HL-60 (cell line): ENCODE results near the gene TACC2.

Experiments
- CTCF ChIP-seq: IDR thresholded peaks from one replicate; pipeline ENCODE4 v1.5.1; 2011; ENCODE audit warnings: low read length, control low read depth, inconsistent platforms; ENCODE audit not compliant: insufficient read depth
- GABPA ChIP-seq: IDR thresholded peaks from 2 replicates; pipeline ENCODE4 v1.6.1; 2012; ENCODE audit warnings: low read depth
- POLR2AphosphoS5 ChIP-seq: IDR thresholded peaks from 2 replicates; pipeline ENCODE4 v1.6.1; 2012; ENCODE audit warnings: low read depth
- TF ChIP-seq, protein P1 (sequence below): IDR thresholded peaks from 2 replicates; pipeline ENCODE4 v1.6.1; 2012; ENCODE audit warnings: low read depth; ENCODE audit not compliant: insufficient replicate concordance

GRCh38 chr10:122102146-122102868 lies 113.3 kb downstream of the TACC2 start:
- TF ChIP-seq CTCF (no peak), POLR2AphosphoS5 (no peak), GABPA (no peak)
- TF ChIP-seq, protein P1, sequence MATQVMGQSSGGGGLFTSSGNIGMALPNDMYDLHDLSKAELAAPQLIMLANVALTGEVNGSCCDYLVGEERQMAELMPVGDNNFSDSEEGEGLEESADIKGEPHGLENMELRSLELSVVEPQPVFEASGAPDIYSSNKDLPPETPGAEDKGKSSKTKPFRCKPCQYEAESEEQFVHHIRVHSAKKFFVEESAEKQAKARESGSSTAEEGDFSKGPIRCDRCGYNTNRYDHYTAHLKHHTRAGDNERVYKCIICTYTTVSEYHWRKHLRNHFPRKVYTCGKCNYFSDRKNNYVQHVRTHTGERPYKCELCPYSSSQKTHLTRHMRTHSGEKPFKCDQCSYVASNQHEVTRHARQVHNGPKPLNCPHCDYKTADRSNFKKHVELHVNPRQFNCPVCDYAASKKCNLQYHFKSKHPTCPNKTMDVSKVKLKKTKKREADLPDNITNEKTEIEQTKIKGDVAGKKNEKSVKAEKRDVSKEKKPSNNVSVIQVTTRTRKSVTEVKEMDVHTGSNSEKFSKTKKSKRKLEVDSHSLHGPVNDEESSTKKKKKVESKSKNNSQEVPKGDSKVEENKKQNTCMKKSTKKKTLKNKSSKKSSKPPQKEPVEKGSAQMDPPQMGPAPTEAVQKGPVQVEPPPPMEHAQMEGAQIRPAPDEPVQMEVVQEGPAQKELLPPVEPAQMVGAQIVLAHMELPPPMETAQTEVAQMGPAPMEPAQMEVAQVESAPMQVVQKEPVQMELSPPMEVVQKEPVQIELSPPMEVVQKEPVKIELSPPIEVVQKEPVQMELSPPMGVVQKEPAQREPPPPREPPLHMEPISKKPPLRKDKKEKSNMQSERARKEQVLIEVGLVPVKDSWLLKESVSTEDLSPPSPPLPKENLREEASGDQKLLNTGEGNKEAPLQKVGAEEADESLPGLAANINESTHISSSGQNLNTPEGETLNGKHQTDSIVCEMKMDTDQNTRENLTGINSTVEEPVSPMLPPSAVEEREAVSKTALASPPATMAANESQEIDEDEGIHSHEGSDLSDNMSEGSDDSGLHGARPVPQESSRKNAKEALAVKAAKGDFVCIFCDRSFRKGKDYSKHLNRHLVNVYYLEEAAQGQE, result no peak
